ENCODE data around the gene FXYD7. TPM values are rescaled to one million over a fixed set of nuclear protein-coding genes. Genes with fewer than 3 reads are reported as not detected.

The FXYD7 gene
- total and polyA plus RNA-seq, 9 of the 15 experiments (the other 6 are each of a cell fraction or from before 2014, with no cell fraction given), result 0.10 to 0.80 (median 0.31) TPM; not detected in 3

DNA sequence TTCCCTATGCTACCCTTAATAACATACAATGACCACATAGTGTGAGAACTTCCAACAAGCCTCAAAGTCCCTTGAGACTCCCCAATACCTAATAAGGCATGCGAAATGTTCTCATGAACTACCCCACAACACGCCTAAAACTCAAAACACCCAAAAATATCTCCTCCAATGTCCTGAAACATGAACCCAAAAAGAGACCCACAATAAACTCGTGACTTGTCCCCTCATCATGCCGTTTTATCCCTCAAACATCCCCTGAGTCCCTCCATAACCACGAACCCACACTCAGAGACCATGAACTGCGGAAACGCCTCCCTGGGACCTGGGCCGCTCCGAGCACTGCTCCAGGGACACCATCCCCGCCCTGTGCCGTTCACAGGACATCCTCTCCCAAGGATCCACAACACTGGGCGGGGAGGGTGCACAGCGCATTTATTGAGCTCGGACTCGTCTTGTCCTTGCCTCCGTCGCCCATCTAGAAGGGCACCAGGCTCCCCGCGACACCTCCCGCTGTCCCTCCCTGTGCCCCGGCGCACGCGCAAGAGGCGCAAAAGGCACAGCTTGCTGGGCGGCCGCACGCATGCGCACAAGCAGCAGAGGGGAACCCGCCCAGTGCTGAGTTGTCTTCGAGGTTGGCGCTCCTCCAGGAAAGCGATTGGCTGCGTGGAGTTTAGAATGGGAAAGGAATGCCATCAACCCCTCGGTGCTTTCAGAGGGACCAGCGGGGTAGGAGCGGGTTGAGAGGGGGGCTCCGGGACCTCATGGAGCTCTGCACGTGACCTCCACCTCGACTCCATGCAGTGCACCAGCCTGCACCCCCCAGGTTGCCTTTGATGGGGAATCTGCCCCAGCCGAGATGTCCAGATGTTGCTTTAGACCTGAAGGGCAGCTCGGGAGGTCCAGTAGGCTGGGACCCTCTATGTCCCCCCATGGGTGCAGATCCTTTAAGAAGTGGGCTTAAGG lies 18.7 kb upstream of the FXYD7 start (continued):
- TF ChIP-seq, protein P1, sequence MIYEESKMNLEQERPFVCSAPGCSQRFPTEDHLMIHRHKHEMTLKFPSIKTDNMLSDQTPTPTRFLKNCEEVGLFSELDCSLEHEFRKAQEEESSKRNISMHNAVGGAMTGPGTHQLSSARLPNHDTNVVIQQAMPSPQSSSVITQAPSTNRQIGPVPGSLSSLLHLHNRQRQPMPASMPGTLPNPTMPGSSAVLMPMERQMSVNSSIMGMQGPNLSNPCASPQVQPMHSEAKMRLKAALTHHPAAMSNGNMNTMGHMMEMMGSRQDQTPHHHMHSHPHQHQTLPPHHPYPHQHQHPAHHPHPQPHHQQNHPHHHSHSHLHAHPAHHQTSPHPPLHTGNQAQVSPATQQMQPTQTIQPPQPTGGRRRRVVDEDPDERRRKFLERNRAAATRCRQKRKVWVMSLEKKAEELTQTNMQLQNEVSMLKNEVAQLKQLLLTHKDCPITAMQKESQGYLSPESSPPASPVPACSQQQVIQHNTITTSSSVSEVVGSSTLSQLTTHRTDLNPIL (CRISPR knock-in tag; IDR thresholded peaks at IDR 0.05), result no peak
- TF ChIP-seq, protein P2, sequence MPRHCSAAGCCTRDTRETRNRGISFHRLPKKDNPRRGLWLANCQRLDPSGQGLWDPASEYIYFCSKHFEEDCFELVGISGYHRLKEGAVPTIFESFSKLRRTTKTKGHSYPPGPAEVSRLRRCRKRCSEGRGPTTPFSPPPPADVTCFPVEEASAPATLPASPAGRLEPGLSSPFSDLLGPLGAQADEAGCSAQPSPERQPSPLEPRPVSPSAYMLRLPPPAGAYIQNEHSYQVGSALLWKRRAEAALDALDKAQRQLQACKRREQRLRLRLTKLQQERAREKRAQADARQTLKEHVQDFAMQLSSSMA (CRISPR knock-in tag; IDR thresholded peaks at IDR 0.05), result peak; percentile 49; the same call in 1 of the 2 replicates
- TF ChIP-seq, protein P3, sequence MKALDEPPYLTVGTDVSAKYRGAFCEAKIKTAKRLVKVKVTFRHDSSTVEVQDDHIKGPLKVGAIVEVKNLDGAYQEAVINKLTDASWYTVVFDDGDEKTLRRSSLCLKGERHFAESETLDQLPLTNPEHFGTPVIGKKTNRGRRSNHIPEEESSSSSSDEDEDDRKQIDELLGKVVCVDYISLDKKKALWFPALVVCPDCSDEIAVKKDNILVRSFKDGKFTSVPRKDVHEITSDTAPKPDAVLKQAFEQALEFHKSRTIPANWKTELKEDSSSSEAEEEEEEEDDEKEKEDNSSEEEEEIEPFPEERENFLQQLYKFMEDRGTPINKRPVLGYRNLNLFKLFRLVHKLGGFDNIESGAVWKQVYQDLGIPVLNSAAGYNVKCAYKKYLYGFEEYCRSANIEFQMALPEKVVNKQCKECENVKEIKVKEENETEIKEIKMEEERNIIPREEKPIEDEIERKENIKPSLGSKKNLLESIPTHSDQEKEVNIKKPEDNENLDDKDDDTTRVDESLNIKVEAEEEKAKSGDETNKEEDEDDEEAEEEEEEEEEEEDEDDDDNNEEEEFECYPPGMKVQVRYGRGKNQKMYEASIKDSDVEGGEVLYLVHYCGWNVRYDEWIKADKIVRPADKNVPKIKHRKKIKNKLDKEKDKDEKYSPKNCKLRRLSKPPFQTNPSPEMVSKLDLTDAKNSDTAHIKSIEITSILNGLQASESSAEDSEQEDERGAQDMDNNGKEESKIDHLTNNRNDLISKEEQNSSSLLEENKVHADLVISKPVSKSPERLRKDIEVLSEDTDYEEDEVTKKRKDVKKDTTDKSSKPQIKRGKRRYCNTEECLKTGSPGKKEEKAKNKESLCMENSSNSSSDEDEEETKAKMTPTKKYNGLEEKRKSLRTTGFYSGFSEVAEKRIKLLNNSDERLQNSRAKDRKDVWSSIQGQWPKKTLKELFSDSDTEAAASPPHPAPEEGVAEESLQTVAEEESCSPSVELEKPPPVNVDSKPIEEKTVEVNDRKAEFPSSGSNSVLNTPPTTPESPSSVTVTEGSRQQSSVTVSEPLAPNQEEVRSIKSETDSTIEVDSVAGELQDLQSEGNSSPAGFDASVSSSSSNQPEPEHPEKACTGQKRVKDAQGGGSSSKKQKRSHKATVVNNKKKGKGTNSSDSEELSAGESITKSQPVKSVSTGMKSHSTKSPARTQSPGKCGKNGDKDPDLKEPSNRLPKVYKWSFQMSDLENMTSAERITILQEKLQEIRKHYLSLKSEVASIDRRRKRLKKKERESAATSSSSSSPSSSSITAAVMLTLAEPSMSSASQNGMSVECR (CRISPR knock-in tag; IDR thresholded peaks at IDR 0.05), result peak; percentile 55; the same call in 1 of the 2 replicates
- TF ChIP-seq ZNF785 (CRISPR knock-in tag; IDR thresholded peaks at IDR 0.05), result no peak
- TF ChIP-seq MBD2 (IDR thresholded peaks at IDR 0.05; ENCODE audit: borderline replicate concordance, low read depth), result peak; percentile 26; the same call in 1 of the 2 replicates
- 0 out of 2 replicates have a peak, but pooled peaks have one; percentile 51 for TF ChIP-seq KLF1 (tag; IDR thresholded peaks at IDR 0.05)
- peak; percentile 69 for TF ChIP-seq SP1 (CRISPR knock-in tag; IDR thresholded peaks at IDR 0.05)
- TF ChIP-seq, protein P4, sequence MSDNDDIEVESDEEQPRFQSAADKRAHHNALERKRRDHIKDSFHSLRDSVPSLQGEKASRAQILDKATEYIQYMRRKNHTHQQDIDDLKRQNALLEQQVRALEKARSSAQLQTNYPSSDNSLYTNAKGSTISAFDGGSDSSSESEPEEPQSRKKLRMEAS (CRISPR knock-in tag; IDR thresholded peaks at IDR 0.05), result peak; percentile 69
- TF ChIP-seq, protein P5, sequence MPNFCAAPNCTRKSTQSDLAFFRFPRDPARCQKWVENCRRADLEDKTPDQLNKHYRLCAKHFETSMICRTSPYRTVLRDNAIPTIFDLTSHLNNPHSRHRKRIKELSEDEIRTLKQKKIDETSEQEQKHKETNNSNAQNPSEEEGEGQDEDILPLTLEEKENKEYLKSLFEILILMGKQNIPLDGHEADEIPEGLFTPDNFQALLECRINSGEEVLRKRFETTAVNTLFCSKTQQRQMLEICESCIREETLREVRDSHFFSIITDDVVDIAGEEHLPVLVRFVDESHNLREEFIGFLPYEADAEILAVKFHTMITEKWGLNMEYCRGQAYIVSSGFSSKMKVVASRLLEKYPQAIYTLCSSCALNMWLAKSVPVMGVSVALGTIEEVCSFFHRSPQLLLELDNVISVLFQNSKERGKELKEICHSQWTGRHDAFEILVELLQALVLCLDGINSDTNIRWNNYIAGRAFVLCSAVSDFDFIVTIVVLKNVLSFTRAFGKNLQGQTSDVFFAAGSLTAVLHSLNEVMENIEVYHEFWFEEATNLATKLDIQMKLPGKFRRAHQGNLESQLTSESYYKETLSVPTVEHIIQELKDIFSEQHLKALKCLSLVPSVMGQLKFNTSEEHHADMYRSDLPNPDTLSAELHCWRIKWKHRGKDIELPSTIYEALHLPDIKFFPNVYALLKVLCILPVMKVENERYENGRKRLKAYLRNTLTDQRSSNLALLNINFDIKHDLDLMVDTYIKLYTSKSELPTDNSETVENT (CRISPR knock-in tag; IDR thresholded peaks at IDR 0.05), result peak; percentile 76; the same call in 1 of the 2 replicates
- TF ChIP-seq POLR2A (conservative IDR thresholded peaks at IDR 0.05), result peak; percentile 79
- no peak for TF ChIP-seq KAT2B (IDR thresholded peaks at IDR 0.05; ENCODE audit: low read depth, low read length)
- no peak for TF ChIP-seq ZNF253 (CRISPR knock-in tag; conservative IDR thresholded peaks at IDR 0.05)
- peak; percentile 70 for TF ChIP-seq POU5F1 (IDR thresholded peaks at IDR 0.05; ENCODE audit: borderline replicate concordance, low read depth, low read length, partially characterized antibody)
- TF ChIP-seq SPI1 (IDR thresholded peaks at IDR 0.05; ENCODE audit: borderline replicate concordance, low read depth, low read length), result no peak
- 0 out of 2 replicates have a peak, but pooled peaks have one; percentile 19 for TF ChIP-seq ZNF12 (CRISPR knock-in tag; IDR thresholded peaks at IDR 0.05)
- peak; percentile 48; the same call in 1 of the 2 replicates for TF ChIP-seq CXXC5 (CRISPR knock-in tag; IDR thresholded peaks at IDR 0.05)
